ENCODE data around the gene POLD1.

DNA sequence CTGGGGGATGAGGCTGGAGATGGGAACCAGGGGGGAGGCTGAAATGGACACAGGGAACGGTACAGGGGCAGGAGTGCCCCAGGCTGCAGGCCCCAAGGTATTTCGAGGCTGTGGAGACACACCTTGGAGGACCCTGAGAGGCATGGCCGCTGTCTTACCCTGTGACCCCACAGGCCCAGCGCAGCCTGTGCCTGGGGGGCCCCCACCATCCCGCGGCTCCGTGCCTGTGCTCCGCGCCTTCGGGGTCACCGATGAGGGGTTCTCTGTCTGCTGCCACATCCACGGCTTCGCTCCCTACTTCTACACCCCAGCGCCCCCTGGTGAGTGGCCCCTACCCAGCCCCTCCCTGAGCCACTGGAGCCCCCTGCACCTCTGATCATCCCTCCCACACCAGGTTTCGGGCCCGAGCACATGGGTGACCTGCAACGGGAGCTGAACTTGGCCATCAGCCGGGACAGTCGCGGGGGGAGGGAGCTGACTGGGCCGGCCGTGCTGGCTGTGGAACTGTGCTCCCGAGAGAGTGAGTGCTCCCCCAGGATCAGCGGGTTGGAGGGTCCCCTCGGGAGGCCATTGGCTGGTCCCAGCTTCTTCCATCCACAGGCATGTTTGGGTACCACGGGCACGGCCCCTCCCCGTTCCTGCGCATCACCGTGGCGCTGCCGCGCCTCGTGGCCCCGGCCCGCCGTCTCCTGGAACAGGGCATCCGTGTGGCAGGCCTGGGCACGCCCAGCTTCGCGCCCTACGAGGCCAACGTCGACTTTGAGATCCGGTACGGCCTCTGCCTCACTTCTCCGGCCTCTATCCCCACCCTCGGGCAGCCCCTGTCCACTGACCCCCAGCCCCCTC lies 17.7 kb downstream of the POLD1 start:
- TF ChIP-seq, protein P1, sequence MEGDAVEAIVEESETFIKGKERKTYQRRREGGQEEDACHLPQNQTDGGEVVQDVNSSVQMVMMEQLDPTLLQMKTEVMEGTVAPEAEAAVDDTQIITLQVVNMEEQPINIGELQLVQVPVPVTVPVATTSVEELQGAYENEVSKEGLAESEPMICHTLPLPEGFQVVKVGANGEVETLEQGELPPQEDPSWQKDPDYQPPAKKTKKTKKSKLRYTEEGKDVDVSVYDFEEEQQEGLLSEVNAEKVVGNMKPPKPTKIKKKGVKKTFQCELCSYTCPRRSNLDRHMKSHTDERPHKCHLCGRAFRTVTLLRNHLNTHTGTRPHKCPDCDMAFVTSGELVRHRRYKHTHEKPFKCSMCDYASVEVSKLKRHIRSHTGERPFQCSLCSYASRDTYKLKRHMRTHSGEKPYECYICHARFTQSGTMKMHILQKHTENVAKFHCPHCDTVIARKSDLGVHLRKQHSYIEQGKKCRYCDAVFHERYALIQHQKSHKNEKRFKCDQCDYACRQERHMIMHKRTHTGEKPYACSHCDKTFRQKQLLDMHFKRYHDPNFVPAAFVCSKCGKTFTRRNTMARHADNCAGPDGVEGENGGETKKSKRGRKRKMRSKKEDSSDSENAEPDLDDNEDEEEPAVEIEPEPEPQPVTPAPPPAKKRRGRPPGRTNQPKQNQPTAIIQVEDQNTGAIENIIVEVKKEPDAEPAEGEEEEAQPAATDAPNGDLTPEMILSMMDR (conservative IDR thresholded peaks at IDR 0.05; ENCODE audit: low read depth in 2 of 2): peak; percentile 24 to 45; a peak in 2 of 4 replicates
- TF ChIP-seq EZH2 (IDR thresholded peaks at IDR 0.05; ENCODE audit: low read depth, unreplicated experiment) (no peak), EZH2phosphoT487 (IDR thresholded peaks at IDR 0.05; ENCODE audit: unreplicated experiment) (no peak), JUNB (IDR thresholded peaks at IDR 0.05; ENCODE audit: unreplicated experiment) (no peak)
- TF ChIP-seq, protein P2, sequence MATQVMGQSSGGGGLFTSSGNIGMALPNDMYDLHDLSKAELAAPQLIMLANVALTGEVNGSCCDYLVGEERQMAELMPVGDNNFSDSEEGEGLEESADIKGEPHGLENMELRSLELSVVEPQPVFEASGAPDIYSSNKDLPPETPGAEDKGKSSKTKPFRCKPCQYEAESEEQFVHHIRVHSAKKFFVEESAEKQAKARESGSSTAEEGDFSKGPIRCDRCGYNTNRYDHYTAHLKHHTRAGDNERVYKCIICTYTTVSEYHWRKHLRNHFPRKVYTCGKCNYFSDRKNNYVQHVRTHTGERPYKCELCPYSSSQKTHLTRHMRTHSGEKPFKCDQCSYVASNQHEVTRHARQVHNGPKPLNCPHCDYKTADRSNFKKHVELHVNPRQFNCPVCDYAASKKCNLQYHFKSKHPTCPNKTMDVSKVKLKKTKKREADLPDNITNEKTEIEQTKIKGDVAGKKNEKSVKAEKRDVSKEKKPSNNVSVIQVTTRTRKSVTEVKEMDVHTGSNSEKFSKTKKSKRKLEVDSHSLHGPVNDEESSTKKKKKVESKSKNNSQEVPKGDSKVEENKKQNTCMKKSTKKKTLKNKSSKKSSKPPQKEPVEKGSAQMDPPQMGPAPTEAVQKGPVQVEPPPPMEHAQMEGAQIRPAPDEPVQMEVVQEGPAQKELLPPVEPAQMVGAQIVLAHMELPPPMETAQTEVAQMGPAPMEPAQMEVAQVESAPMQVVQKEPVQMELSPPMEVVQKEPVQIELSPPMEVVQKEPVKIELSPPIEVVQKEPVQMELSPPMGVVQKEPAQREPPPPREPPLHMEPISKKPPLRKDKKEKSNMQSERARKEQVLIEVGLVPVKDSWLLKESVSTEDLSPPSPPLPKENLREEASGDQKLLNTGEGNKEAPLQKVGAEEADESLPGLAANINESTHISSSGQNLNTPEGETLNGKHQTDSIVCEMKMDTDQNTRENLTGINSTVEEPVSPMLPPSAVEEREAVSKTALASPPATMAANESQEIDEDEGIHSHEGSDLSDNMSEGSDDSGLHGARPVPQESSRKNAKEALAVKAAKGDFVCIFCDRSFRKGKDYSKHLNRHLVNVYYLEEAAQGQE (IDR thresholded peaks at IDR 0.05; ENCODE audit: unreplicated experiment): no peak

All from GM23338 (cell line).